Vagina (tissue), 2 donors: Measurements from ENCODE around the gene KCNK2. TPM values are rescaled to one million over a fixed set of nuclear protein-coding genes. Genes with fewer than 3 reads are reported as not detected.

Experiments
- DNase-seq, 2 donors: peaks; one replicate each; pipeline ENCODE4 v3.0.0-alpha.2; 2017; ENCODE audit errors: extremely low spot score in 2 of 2
- H3K27ac ChIP-seq: fragments of 200-600 bp; sonication (generic); one replicate; pipeline ENCODE4 v1.5.1; 2019
- H3K27me3 ChIP-seq: fragments of 200-600 bp; sonication (generic); one replicate; pipeline ENCODE4 v1.5.1; 2019
- H3K36me3 ChIP-seq, 2 donors: fragments of 200-600 bp; sonication (generic); one replicate each; pipeline ENCODE4 v1.5.1; 2017 to 2019
- H3K4me1 ChIP-seq: fragments of 200-600 bp; sonication (generic); one replicate; pipeline ENCODE4 v1.5.1; 2019
- H3K4me3 ChIP-seq, 2 donors: fragments of 200-600 bp; sonication (generic); 1 replicate in 1 of 2; 2 replicates in 1 of 2; pipeline ENCODE4 v1.5.1; 2016 to 2019
- H3K9me3 ChIP-seq: fragments of 200-600 bp; sonication (generic); one replicate; pipeline ENCODE4 v1.5.1; 2019
- CTCF ChIP-seq, 3 experiments: fragments of 450-650 bp in 2 of 3; fragments of 200-600 bp in 1 of 3; sonication (generic) in 1 of 3; IDR thresholded peaks; one replicate each; pipeline ENCODE4 v1.5.1; 2017 to 2019; ENCODE audit warnings: antibody characterized with exemption in 3 of 3, mild to moderate bottlenecking in 2 of 3, moderate library complexity in 2 of 3
- POLR2A ChIP-seq, 2 donors: fragments of 450-650 bp; IDR thresholded peaks; one replicate each; pipeline ENCODE4 v1.6.1; 2017; ENCODE audit warnings: antibody characterized with exemption in 2 of 2, mild to moderate bottlenecking in 2 of 2, moderate library complexity in 2 of 2
- POLR2AphosphoS5 ChIP-seq, 2 donors: sonication (generic); formaldehyde crosslinking; IDR thresholded peaks; one replicate each; pipeline ENCODE4 v1.9.0; 2017; ENCODE audit warnings: antibody characterized with exemption in 2 of 2, mild to moderate bottlenecking in 2 of 2, low read depth in 1 of 2; ENCODE audit not compliant: insufficient read depth in 1 of 2
- intact Hi-C: fragments of 100-400 bp; cut with DNase I; formaldehyde crosslinking; loops from one replicate; pipeline ENCODE4 v1.15.1; 2023
- total RNA-seq: library from RNA; depleted of rRNA; stranded (reverse); fragments of >200 nt; gene quantifications from one replicate; pipeline ENCODE4 v1.2.3, GENCODE V29; 2016

KCNK2 gene
- total RNA-seq, 1 donor from 2014 or later: 2.5 TPM

GRCh38 chr1:215133532-215133931 is 51.0 kb downstream of the KCNK2 start:
- intact Hi-C loops: no loop called here
- Histone ChIP-seq H3K27ac (no peak overlapping the region), H3K36me3 (no peaks in the 10 kb centered on the region), H3K4me1 (no peaks in the 10 kb centered on the region), H3K27me3 (no peaks in the 10 kb centered on the region), H3K9me3 (no peaks in the 10 kb centered on the region), H3K4me3 (no peak overlapping the region)
- no peak for TF ChIP-seq POLR2AphosphoS5 (IDR thresholded peaks at IDR 0.05; ENCODE audit: insufficient read depth in 1 of 2, low read depth in 1 of 2)
- no peak for TF ChIP-seq CTCF (IDR thresholded peaks at IDR 0.05)
- TF ChIP-seq POLR2A (IDR thresholded peaks at IDR 0.05): no peak
- DNase-seq: no peak

- Histone ChIP-seq H3K4me1 (no peaks in the 10 kb centered on the region), H3K27me3 (no peaks in the 10 kb centered on the region), H3K36me3 (no peaks in the 10 kb centered on the region), H3K9me3 (no peaks in the 10 kb centered on the region), H3K27ac (no peak overlapping the region), H3K4me3 (no peak overlapping the region)
- TF ChIP-seq POLR2A (IDR thresholded peaks at IDR 0.05): no peak
- TF ChIP-seq CTCF (IDR thresholded peaks at IDR 0.05): no peak
- TF ChIP-seq POLR2AphosphoS5 (IDR thresholded peaks at IDR 0.05; ENCODE audit: insufficient read depth in 1 of 2, low read depth in 1 of 2): no peak
- intact Hi-C loops: no loop called here
- no peak for DNase-seq
These were observed 55.4 kb downstream of the KCNK2 start for GRCh38 chr1:215137985-215138384.

GRCh38 chr1:215140135-215140534 is 57.6 kb downstream of the KCNK2 start:
- intact Hi-C loops: no loop called here
- H3K36me3 ChIP-seq: no peaks in the 10 kb centered on the region
- H3K9me3 ChIP-seq: no peaks in the 10 kb centered on the region
- no peak overlapping the region for H3K27ac ChIP-seq
- H3K4me3 ChIP-seq: no peak overlapping the region
- no peak for DNase-seq
- TF ChIP-seq POLR2A (IDR thresholded peaks at IDR 0.05) (no peak), CTCF (IDR thresholded peaks at IDR 0.05) (no peak), POLR2AphosphoS5 (IDR thresholded peaks at IDR 0.05; ENCODE audit: insufficient read depth in 1 of 2, low read depth in 1 of 2) (no peak)
- H3K4me1 ChIP-seq: no peaks in the 10 kb centered on the region
- H3K27me3 ChIP-seq: no peaks in the 10 kb centered on the region

- Histone ChIP-seq H3K9me3 (no peaks in the 10 kb centered on the region), H3K27me3 (no peaks in the 10 kb centered on the region), H3K4me3 (no peak overlapping the region), H3K27ac (no peak overlapping the region), H3K36me3 (no peaks in the 10 kb centered on the region), H3K4me1 (no peaks in the 10 kb centered on the region)
- TF ChIP-seq POLR2AphosphoS5 (IDR thresholded peaks at IDR 0.05; ENCODE audit: insufficient read depth in 1 of 2, low read depth in 1 of 2) (no peak), POLR2A (IDR thresholded peaks at IDR 0.05) (no peak), CTCF (IDR thresholded peaks at IDR 0.05) (no peak)
- DNase-seq: no peak
- intact Hi-C loops: no loop called here
These were observed 58.9 kb downstream of the KCNK2 start for GRCh38 chr1:215141460-215141859.

- intact Hi-C loops: no loop called here
- no peak overlapping the region for H3K4me3 ChIP-seq
- H3K27ac ChIP-seq: no peak overlapping the region
- TF ChIP-seq POLR2A (IDR thresholded peaks at IDR 0.05) (no peak), CTCF (IDR thresholded peaks at IDR 0.05) (no peak), POLR2AphosphoS5 (IDR thresholded peaks at IDR 0.05; ENCODE audit: insufficient read depth in 1 of 2, low read depth in 1 of 2) (no peak)
- H3K27me3 ChIP-seq: no peaks in the 10 kb centered on the region
- H3K4me1 ChIP-seq: no peaks in the 10 kb centered on the region
- no peak for DNase-seq
- no peaks in the 10 kb centered on the region for H3K9me3 ChIP-seq
- no peaks in the 10 kb centered on the region for H3K36me3 ChIP-seq
These were observed 61.0 kb downstream of the KCNK2 start for GRCh38 chr1:215143497-215143896.
